Dedifferentiated amniotic fluid mesenchymal stem cell (primary cell): ENCODE results near the gene MRE11.

ENCODE experiments used
- DNase-seq: peaks from one replicate; pipeline ENCODE4 v3.0.0-alpha.2; 2016; ENCODE audit errors: extremely low spot score

Gene MRE11

DNA sequence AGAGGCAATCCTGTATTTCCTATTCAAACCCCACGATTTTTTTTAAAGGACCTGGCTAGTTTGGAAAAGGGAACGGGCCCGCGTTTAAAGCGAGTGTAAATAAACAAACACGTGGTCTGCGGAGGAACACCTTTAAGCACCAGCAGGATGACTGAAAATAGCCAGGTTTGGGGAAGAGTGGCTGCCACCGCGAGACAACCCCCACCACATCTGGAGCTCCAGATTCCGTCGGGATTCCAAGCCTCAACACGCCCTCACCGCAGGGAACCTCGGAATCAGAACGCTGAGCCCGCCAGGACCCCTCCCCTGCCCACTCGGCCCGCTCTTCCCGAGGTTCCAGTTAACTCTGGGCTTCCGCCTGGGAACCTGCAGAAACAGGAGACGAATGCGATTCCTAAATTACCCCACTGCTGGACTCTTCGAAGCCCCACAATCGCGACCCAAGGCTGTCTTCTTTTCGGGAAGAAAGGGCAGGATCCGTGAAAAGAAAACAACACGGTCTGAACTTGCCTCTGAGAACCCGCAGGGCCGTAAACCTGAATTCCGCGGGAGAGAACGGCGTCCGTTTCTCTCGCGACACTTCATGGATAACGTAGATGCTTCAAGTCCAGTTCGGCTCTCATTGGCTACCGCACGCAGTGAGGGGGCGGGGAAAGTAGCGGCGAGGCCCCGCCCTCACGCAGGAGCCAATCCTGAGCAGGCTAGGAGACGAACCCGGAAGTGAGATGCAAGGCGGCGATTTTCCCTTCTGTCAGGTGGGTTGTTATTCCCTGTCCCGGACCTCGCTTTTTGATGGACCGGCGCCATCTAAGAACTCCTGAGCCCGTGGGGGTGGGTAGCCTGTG, at the start of gene MRE11, which contains the start of gene ANKRD49:
Gene MRE11 (minus strand): TSS at position 564 of the 845 bp plus-strand sequence. CDS start 1,043 bp downstream, outside the sequence.
Gene ANKRD49 (plus strand): TSS at position 704 of the 845 bp plus-strand sequence. CDS start 2,710 bp downstream, outside the sequence.
- DNase-seq: peak; percentile 98

DNA sequence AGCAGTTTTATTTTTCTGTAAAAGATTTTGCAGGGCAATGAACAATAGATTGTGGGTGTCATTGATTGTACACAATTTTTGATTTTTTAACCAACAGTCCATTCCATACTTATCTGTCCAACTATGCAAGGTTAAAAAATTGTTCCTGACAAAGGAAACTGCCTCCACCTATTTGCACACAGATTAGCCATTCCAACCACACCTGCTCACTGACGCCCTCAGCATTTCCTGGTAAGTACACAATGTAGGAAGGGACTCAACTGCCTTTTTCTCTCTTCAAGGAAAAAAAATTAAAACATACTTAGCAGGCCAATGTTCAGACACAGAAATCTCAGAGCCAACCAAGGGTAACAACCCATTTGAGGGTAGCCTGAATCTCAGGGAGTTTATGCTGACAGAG, 45.8 kb upstream of the MRE11 start:
- DNase-seq: no peak

DNA sequence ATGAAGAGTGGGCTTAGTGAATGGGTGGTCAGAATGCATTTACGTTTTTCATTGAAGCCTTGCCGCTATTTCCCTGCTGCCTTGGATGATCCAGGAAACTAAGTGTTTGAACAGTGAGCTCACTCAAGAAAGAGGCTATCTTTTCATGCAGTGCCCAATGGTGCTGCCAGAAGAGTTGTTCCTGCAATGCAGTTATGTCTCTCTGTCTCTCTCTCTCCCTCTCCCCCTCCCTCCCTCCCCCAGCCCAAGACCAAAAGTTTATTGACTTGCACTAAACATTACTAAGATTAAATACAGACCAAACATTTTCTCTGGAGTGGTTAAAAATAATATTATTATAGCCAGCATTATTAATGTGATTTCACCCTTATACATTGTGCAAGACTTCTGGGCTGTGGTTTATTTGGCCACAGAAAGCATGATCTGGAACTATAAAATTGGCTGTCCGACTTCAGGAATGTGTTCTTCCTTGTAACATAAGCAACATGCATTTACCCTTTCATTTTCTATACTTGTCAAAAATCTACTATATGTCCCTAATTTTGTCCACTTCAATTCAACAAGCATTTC, 43.5 kb upstream of the MRE11 start:
- DNase-seq: peak; percentile 42

DNA sequence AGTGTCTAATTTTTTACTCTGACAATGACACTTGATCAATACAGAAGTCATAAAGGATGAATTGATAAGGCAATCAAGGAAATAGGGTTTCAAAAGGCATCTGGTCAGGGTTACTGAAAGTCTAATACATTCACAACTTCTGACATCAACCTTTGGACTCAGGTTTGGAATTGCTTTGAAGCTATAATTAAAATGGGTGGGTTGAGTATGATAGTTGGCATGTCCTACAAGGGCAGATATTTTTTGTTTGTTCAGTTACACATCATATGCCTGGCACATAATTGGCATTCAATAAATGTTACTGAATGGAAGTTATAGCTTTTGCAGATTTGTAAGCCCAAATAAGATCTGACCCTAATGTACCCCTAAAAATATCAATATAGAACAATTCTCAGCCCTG, 42.7 kb upstream of the MRE11 start:
- DNase-seq: no peak

DNA sequence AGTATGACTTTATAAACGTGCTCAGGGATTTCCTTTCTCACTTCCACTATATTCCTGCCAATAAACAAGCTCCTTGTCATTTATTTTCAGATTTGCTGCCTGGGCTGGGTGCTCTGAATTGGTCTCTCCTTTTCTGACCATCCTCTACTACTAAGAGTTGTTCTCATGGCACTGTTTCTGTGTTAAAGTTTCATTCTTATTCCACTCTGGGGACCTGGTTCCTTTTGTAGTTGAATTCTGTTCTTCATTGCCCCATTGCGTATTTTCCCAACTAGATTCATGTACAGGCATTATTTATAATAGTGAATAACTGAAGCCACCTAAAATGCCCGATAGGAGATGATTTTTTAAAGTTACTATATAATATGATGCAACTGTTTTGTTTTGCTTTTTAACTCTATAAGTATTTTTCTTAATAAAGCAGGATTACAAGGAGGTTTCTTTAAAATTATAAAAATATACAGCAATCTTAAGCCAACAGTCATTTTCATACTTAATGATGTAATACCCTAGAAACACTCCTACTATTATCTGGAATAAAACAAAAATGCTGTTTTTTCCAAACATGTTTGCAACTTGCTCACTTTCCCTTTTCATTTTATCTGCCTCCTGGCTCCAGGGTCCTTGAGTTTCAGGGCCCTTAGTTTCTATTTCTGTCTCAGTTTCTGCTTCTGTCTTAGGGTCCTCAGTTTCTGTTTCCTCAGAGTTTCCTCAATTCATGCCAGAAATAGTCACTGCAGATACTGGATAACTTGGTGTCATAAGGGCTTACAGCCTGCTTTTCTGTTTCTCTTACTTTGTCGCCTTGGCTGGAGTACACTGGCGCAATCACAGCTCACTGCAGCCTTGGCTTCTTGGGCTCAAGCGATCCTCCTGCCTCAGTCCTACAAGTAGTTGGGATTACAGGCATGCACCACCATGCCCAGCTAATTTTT, 40.3 kb upstream of the MRE11 start:
- peak; percentile 34 for DNase-seq

DNA sequence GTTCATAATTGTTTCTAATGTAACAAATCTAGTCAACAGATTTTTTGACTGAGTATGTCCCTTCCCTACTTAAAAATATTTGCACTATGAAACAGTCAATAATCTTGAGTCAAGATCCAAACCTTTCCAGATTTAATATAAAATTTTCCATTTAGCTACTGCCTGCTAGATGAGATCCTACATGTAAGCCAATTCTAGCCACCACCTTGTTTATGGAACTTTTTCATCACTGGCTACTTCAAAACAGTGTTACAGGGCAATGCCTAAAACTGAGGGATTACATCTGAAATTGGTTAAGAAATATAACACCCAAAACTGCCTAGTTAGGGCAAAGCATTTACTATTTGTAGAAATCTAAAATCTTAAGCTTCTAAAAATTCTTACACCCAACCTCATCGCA, 39.6 kb upstream of the MRE11 start:
- peak; percentile 24 for DNase-seq

DNA sequence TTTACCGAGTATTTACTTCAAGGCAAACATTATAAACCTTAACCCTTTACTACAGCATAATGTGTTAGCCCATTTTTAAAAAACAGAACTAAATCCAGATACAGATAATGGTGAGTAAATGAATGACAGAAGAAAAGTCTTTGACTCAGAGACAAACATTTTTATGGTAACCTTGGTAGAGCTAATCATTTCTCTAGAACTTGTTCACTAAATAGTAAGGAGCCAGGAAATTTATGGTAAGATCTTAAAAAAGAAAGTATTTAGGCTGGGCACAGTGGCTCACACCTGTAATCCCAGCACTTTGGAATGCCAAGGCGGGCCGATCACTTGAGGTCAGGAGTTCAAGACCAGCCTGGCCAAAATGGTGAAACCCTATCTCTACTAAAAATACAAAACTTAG, 38.6 kb upstream of the MRE11 start:
- DNase-seq: no peak

DNA sequence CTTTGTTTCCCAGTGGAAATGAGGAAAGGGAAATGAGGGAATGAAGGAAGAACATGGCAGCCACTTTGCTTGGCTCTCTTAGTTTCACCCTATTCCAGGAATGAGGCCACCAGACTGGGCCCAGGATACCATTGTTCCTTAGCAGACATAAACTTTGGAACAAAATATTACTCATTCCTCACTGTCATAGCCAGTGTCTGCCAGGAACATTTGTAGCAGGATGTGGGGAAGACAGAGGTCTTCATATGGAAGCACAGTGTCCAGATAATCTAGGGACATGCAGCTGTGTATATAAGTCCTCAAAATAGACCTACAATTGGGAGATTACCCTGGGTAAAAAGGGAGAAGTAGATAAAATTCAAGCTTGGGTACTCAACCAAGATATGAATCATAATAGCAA, 34.9 kb upstream of the MRE11 start:
- DNase-seq: no peak

DNA sequence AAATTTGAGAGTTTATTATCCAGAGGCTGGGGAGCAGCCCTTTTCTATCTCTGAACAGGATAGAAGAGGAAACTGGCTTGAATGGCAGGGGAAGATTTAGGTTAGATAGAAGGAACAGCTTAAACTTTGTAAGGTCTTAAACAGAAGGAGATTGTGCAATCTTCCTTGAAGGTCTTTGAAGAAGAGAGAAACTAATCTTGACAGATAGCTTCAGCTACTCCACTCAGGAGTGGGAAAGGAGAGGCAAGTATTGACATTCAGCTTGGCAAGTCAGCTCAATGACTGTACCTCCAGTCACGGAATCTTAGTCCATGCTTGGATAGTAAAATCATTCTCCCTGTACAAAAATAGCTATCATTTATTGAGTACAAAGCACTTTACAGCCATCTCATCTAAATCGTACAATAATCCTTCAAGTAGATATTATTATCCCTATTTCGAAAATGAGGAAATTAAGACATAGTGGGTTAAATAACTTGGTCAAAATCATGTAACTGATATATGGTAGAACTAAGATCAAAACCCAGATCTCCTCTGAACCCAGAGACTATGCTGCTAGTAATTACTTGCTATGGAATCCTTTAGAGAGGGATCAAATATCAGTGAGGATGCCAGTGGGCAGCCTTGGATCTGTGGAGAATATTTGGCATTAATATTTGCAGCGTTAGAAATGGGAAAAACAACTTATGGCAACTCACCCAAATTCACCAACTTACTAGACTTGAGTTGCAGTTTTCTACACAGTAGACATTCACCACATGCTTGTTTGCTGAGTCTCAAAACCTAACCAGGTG, 33.2 kb upstream of the MRE11 start:
- DNase-seq: no peak

DNA sequence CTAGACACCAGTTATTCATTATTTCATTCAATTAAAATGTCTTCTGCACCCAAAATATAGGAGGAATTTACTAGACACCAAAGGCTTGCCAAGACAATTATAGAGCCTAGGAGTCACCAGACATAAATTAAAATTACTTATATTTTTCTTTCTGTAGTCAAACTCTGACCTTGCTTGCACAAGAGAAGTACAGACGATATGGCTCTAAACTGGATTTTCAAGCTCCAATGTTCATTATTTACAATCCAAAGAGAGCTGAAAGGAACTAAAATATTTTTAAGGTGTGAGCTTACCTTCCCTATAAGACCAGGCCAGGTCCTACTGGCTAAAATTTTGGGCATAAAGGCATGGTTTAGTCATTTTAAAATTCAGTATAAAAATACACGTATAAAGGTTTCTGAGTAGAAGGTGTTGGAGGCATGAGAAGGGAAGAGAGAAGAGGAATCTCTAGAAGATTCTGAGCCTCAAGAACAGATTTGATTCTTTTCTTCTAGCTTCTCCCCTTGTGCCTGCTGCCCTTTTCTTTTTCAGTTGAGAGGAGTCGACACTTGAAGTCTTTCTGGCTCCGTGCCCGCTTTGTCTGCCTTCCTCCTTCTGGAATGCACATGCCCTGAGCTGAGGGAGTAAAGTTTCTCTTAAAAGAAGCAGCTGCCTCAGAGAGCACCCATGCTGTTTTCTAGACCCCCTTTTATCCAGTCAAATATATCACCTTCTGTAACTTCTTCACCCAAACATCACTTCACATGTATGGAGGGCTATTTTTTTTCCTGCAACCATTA, 32.1 kb upstream of the MRE11 start:
- DNase-seq: peak; percentile 75

DNA sequence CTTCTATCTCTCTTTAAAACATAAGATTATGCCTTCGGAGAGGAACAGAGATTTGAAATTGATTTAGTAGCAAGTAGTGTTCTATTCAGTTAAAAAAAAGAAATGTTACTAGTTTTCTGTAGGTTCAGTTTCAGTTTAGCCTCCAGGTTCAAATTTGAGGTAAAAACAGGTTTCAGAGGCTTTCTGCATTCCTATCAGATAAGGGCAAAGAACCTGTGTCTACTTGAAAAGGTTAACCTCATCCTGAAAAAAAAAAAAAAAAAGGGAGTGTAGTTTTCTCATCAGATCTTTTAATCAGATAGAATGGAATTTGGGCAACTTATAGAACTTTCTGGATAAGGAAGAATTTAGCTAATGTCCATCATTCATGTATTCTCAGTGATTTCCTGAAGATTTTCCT, 30.7 kb upstream of the MRE11 start:
- no peak for DNase-seq

DNA sequence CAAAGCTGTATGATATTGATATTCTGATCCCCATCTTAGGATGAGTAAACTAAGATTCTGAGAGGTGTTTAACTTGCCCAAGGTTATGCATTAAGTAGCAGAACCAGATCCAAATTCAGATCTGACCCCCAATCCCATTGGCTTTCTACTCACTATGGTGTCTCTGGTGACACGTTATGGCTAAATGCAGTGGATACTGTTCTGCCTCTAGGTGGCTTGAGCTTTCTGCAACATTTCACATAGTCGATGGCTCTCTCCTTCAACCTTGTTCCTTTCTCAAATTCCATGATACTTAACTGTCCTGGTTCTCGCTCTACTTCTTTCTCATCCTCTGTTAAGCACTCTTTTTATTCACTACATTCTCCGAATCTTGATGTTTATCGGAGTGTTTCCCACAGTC, 28.0 kb upstream of the MRE11 start:
- DNase-seq: no peak

DNA sequence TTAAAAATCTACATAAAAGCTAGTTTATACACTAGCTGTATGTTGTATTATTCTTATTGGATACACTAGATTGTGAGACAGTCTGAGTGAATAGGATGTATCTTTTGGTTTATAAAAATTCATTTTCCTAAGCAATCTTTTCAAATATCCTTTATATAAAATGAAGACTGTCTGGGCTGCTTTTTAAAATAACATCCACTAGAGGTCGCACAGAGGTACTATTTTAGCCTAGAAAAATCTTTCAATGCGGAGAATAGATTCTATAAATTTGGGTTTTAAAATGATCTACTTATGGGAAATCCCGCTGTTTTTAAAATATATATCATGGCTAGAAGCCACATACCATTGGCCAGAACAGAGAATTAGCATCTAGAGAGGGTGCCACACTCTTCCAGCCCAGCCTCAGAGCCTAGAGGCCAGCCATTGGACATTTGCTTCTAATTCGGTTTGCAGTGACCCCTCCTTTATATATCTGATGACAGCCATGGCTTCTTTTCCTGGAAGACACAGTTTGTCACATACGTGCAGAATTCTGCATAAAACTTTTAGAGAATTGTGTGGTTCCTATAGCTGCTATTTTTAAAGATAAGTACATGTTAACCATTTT, 25.9 kb upstream of the MRE11 start:
- DNase-seq: peak; percentile 63

DNA sequence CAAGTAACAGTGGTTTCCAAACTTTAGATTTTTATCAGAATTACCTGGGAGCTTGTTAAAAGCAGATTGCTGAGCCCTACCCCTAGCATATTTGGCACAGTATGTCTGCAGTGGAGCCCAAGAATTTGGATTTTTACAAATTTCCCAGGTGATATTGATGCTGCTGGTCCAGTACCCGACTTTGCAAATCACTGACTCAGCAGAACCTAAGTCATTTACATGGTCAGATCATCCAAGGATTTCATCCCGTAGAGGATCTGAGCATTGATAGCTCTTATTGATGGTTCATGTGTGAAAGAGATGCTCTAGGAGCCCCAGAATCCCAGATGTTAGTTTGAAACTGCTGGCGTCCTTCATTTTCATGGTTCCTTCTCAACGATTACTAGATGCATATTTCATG, 24.7 kb upstream of the MRE11 start:
- no peak for DNase-seq

DNA sequence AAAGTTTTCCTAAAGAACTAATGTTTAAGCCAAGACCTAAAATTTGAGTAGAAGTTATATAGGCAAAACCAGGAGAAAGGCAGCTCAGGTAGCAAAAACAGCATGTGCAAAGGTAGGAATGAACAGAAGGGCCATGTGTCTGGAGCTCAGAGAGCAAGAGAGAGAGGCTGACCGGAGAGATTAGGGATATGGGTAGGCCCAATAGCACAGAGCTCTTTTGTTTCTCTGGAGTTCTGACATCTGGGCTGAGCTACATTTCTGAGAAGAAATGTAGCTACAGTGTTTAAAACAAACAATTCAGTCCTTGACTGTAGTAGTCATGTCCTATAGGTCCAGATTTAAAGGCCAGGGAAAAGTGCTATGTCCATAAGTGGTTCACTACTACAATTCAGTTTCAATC, 23.1 kb upstream of the MRE11 start:
- no peak for DNase-seq

DNA sequence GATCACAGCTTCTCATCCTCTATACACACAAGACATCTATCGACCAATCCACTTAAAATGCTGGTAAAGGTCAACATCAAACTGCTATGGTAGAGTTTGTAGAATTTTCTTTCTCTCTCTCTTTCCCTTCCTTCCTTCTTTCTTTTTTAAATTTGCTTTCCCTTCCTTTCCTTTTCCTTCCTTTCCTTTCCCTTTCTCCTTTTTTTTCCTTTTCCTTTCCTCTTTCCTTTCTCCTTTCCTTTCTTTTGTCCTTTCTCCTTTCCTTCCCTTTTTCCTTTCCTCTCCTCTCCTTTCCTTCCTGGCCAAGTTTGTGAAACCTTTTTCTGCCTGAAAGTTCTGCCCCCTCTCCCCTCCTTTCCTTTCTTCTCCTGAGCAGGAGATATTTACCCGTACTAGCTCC, 21.8 kb upstream of the MRE11 start:
- no peak for DNase-seq

DNA sequence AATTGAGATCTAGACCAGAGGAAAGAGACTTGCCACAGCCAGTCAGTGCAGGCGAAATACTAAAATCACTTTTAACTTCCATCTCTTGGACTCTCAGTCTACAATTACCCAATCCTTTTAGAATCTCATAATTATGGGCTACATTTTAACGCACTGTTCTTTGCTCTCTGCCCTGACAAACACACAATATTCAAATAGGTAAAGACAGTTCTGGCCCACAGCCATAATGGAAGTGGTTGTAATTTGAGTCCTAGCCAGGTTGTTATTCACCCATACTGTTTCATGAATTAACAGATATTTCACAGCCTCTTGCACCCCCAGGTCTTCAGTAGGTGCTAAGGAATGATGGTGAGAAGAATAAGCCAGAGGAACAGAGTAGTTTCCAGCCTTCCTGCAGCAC, 19.4 kb upstream of the MRE11 start:
- DNase-seq: no peak

DNA sequence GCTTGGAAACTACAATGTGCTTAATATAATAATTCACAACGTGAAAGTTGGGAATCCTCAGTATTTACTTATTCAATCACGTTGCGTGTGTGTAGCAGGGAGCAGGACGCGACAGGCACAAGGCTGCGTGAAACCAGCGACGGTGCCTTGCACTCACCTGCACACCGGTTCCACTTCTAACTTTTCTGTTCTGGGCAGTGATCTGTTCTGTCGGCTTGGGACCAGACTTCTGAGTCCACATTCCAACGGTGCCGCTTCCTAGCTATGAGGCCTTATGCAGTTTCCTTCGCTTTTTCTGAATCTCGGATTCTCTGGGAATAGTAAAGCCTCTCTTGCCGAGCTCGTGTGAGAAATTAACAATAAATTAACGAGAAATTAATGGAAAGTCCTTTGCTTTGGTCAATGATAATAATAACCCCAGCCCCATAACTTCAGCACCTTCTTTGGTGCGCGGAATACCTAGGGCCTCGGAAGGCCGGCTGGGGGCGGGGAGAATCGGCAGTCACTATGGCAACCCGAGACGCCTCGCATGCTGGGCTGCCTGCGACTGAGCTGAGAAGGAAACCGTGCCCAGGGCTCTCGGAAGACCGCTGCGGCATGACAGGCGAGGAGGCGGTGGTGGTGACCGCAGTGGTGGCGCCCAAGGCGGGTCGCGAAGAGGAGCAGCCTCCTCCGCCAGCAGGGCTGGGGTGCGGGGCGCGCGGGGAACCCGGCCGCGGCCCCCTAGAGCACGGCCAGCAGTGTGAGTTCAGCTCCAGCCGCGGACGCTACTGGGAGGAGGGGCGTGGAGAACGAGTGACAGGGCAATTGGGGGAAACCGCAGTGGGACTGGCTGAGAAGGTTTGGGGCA, 18.5 kb upstream of the MRE11 start, which contains the start of gene C11orf97:
Gene C11orf97 (plus strand): TSS at position 530 of the 850 bp plus-strand sequence. CDS start 68 bp downstream, at position 598.
- no peak for DNase-seq

DNA sequence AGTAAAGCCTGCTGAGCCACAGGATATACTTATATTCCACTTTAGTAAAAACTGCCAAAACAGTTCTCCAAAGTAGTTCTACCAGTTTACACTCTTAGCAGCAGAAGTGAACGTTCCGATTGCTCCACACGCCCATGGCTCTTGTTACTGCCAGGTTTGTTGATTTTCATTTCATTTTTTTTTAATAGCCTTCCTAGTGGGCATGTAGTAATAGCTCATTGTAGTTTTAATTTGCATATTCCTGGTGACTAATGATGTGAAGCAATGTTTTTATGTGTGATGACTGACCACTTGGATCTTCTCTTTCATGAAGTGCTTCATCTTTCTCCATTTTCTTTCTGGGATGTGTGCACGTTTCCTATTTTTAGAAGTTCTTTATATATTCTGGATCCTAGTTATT, 13.8 kb upstream of the MRE11 start:
- no peak for DNase-seq
